ENCODE data around the gene MT1G.
"Not testable (repeated sequence)": the region's sequence is repeated elsewhere in the genome, so short reads cannot be mapped to it uniquely, and the experiment has no call there.

The MT1G gene

DNA sequence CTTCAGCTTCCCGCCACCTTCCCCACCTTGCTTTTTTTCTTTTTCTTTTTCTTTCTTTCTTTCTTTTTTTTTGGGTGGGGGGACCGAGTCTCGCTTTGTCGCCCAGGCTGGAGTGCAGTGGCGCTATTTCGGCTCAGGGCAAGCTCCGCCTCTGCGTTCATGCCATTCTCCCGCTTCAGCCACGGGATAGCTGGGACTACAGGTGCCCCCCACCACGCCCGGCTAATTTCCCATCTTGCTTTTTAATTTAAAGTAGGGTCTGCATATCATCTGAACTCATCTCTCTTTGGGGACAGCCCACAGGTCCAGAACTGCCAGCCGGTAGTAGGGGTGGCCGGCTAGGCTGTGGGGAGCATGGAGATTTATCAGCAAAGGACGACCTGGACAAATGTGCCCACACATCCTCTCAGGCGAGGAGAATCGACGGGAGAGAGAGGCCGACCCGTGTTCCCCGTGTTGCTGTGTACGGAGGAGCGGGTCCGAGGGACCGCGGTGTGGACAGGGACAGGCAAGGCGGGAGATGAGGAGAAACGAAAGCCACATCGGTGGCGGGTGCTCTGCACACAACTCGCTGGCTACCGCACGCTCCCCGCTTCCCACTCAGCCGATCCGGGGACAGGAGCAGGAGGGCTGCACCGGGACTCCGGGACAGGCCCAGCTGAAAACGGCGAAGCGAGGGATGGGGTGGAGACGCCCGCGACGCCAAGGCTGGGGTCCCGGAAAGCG lies 33.0 kb downstream of the MT1G start:
- no peak for DNase-seq

- no peak for DNase-seq
Observed at GRCh38 chr16:56633535-56633934, 34.3 kb downstream of the MT1G start.

- DNase-seq: no peak
Observed at GRCh38 chr16:56632848-56633365, 35.0 kb downstream of the MT1G start.

DNA sequence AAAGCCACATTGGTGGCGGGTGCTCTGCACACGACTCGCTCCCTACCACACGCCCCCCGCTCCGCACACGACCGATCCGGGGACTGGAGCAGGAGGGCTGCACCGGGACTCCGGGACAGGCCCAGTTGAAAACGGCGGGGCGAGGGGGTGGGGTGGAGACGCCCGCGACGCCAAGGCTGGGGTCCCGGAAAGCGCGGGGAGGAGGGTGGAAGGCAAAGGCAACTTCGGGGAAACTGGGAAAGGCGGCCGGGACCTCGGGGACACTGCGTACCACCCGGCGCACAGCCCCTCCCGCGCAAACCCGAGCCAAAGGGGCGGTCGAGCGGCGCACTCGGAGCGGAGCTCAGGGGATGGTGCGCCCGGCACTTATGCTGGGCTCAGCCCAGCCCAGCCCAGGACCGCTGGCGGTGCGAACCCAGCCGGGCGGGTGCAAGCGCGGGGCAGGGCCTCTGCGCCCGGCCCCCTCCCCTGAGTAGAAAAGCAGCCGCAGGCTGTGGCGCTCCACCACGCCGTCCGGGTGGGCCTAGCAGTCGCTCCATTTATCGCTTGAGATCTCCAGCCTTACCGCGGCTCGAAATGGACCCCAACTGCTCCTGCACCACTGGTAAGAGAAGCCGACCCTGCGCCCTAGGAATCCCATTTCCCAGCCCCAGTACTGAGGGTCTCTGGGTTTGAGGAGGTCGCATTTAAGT lies 35.6 kb downstream of the MT1G start, which contains the start of gene MT1M:
TSS of gene MT1M (plus strand) at position 504 of the 692 bp plus-strand sequence. CDS start at position 577, 73 bp downstream.
- no peak for DNase-seq

DNA sequence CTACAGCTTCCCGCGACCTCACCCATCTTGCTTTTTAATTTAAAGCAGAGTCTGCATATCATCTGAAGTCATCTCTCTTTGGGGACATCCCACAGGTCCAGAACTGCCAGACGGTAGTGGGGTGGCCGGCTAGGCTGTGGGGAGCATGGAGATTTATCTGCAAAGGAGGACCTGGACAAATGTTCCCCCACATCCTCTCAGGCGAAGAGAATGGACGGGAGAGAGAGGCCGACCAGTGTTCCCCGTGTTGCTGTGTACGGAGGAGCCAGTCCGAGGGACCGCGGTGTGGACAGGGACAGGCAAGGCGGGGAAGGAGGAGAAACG lies 36.1 kb downstream of the MT1G start:
- no peak for DNase-seq

- DNase-seq: no peak
Observed at GRCh38 chr16:56631197-56631596, 36.7 kb downstream of the MT1G start.

GRCh38 chr16:56630134-56630533 lies 37.7 kb downstream of the MT1G start:
- DNase-seq: no peak

DNA sequence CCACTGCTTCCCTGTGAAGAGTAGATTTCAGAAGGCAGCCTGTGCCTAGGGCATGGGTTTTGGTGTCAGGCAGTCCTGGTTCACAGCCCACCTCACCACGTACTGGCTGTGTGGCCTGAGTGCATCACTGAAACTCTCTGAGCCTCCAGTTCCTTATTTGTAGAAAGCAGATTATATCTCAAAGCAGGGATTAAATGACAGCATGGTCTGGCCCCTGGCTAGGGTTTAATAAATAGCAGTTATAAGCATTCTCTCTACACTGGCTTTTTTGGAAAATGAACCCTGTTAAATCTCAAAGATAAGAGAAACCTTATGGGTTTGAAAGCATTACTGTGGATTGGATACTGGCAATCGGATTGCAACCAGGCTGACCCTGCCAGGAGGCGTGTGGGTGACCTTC lies 38.3 kb downstream of the MT1G start:
- DNase-seq: no peak

DNA sequence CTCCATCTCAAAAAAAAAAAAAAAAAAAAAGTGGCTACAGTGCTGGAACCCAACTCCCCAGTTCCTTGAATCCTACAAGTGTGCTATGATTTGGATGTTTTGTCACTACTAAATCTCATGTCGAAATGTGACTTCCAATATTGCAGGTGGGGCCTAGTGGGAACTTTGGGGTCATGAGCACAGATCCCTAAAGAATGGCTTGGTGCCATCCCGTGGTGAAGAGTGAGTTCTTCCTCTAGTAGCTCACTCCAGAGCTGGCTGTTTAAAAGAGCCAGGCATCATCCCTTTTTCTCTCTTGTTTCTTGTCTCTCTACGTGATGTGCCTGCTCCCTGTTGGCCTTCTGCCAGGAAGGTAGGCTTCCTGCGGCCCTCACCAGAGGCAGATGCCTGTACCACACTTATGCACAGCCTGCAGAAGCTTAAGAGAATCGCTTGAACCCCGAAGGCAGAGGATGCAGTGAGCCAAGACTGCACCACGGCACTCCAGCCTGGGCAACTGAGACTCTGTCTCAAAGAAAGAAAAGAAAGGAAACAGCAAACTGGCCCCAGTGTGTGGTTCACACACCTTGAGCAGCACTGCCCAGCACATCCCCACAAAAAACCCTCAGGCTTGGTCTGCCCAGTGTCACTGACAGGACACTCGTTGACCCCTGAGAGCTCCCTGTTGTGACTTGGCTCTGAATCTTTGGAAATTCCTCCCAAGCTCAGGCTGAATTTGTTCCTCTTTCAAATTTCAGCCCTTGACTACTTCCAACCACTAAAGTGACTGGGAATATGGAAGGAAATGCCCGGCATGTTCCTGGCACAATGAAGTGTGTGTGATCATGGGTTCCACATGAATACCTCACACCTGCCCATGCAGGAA lies 39.1 kb downstream of the MT1G start:
- DNase-seq: no peak

DNA sequence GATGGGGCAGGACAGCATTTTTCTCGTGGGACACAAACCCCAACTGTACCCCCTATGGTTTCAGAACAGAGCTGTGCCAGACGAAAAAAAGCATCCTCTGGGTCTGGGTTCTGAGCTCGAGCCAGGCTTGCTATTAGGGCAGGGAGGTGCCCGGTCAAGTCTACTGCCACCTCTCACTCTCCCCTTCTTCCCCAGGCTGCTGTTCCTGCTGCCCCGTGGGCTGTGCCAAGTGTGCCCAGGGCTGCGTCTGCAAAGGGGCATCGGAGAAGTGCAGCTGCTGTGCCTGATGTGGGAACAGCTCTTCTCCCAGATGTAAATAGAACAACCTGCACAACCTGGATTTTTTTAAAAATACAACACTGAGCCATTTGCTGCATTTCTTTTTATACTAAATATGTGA lies 41.2 kb downstream of the MT1G start:
- no peak for DNase-seq

DNA sequence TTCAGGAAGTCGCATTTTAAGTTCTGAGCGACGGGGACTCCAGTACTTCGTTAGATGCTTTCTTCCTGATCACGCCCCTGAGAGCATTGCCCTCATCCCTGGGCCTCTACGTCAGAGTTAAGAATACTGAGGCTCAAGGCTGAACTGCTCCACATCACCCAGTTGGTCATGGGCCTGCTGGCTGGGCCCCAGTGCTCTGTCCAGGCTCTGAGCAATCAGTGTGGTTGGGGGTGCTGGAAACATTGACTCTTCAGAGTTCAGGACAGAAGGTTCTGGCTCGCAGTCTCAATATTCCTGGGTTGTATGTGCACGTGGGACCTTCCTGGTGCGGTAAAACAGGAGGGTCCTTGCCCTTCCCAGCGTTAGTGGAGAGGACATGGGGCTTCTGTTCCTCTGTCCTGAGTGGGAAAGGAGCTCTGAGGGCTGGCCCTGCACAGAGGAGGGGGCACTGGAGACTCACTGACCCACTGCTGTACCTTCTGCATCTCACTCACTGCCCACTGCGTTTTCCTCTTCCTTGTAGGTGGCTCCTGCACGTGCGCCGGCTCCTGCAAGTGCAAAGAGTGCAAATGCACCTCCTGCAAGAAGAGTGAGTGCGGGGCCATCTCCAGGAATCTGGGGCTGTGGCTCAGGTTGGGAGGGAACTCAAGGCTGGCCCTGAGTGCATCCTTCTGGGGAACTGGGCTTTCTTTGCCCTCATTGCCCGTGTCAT lies 41.8 kb downstream of the MT1G start:
- DNase-seq: no peak

DNA sequence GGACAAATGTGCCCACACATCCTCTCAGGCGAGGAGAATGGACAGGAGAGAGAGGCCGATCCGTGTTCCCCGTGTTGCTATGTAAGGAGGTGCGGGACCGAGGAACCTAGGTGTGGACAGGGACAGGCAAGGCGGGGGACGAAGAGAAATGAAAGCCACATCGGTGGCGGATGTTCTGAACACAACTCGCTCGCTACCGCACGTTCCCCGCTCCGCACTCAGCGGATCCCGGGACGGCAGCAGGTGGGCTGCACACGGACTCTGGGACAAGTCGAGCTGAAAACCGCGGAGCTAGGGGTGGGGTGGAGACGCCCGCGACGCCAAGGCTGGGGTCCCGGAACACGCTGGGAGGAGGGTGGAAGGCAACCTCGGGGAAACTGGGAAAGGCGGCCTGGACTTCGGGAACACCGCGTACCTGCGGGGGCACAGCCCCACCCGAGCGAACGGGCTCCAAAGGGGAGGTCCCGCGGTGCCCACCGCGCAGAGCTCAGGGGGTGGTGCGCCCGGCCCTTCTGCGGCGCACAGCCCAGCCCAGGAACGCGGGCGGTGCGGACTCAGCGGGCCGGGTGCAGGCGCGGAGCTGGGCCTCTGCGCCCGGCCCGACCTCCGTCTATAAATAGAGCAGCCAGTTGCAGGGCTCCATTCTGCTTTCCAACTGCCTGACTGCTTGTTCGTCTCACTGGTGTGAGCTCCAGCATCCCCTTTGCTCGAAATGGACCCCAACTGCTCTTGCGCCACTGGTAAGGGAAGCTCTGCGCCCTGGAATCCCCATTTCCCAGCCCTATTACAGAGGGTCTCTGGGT lies 42.5 kb downstream of the MT1G start, which contains the start of gene MT1E:
TSS of gene MT1E (plus strand) at position 642 of the 803 bp plus-strand sequence. CDS start at position 713, 71 bp downstream.
- DNase-seq: no peak

- DNase-seq: peak; percentile 40
Observed at GRCh38 chr16:56623637-56624036, 44.2 kb downstream of the MT1G start.

DNA sequence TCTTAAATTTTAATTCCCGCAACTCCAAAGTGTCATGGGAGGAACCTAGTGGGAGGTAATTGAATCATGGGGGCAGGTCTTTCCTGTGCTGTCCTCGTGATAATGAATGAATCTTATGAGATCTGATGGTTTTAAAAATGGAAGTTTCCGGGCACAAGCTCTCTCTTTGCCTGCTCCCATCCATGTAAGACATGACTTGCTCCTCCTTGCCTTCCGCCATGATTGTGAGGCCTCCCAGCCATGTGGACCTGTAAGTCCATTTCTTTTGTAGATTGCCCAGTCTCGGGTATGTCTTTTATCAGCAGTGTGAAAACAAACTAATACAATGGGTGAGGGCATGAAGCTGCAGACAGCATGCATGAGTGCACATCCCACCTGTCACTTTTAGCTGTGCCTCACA lies 44.7 kb downstream of the MT1G start:
- not testable (repeated sequence) for DNase-seq

- not testable (repeated sequence) for DNase-seq
Observed at GRCh38 chr16:56621665-56622445, 46.0 kb downstream of the MT1G start.

GRCh38 chr16:56620339-56620897 lies 47.4 kb downstream of the MT1G start:
- DNase-seq: peak; percentile 11

DNA sequence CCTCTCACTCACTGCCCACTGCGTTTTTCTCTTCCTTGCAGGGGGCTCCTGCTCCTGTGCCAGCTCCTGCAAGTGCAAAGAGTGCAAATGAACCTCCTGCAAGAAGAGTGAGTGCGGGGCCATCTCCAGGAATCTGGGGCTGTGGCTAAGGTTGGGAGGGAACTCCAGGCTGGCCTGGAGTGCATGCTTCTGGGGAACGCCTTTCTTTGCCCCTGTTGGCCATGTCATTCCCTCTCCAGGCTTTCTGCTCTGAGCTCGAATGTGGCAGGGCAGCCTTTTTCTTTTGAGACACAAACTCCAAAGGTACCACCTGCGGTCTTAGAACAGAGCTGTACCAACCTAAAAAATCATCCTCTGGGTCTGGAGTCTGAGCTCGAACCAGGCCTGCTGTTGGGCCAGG lies 49.7 kb downstream of the MT1G start:
- no peak for DNase-seq

DNA sequence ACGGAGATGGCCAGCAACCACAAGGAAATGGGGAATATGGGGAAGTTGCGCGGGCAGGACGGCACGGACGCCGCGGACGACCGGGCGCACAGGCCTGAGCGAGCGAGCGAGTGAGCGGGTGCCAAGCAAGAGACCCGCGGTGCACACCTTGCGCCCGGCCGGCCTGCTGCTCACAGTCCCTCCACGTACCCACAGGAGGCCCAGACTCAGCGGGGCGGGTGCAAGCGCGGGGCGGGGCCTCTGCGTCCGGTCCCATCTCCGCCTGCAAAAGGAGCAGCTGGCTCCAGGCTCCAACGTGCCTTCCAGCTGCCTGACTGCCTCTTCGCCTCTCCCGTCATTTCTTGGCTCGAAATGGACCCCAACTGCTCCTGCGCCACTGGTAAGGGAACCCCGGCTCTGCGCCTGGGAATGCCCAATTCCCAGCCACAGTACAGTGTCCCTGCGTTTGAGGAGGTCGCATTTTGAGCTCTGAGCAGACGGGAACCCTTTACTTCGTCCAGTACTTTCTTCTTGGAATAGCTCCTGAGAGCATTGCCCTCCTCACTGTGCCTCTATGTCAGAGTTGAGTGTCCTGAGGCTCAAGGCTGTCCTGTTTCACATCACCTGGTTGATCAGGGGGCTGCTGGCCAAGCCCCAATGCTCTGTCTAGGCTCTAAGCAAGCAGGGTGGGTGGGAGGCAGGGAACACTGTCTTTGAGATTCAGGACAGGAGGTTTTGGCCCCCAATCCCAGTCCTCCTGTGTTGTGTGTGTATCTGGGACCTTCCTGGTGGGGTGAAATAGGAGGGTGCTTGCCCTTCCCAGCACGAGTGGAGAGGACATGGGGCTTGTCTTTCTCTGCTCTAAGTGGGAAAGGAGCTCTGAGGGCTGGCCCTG lies 50.4 kb downstream of the MT1G start:
- no peak for DNase-seq
